Kidney tubule cell (primary cell): ENCODE results near the gene AFF2.

ENCODE experiments used
- DNase-seq: peaks from one replicate; pipeline ENCODE4 v3.0.0-alpha.2; 2018; ENCODE audit warnings: low spot score

AFF2 gene

GRCh38 chrX:148929686-148930085 lies 429.3 kb downstream of the AFF2 start:
- peak; percentile 4 for DNase-seq

GRCh38 chrX:148930206-148930729 lies 429.9 kb downstream of the AFF2 start:
- no peak for DNase-seq

GRCh38 chrX:148933881-148934280 lies 433.5 kb downstream of the AFF2 start:
- DNase-seq: no peak

GRCh38 chrX:148938348-148938747 lies 437.9 kb downstream of the AFF2 start:
- no peak for DNase-seq

GRCh38 chrX:148940411-148940996 lies 440.1 kb downstream of the AFF2 start:
- no peak for DNase-seq

- no peak for DNase-seq
Observed at GRCh38 chrX:148942754-148943153, 442.3 kb downstream of the AFF2 start.

GRCh38 chrX:148947399-148947975 lies 447.1 kb downstream of the AFF2 start:
- no peak for DNase-seq

- DNase-seq: no peak
Observed at GRCh38 chrX:148956352-148956751, 455.9 kb downstream of the AFF2 start.

- peak; percentile 20 for DNase-seq
Observed at GRCh38 chrX:148958901-148959300, 458.5 kb downstream of the AFF2 start.

- peak; percentile 5 for DNase-seq
Observed at GRCh38 chrX:148960060-148960459, 459.6 kb downstream of the AFF2 start.

GRCh38 chrX:148961985-148962384 lies 461.6 kb downstream of the AFF2 start:
- no peak for DNase-seq

- DNase-seq: no peak
Observed at GRCh38 chrX:148976571-148977400, 476.4 kb downstream of the AFF2 start.

GRCh38 chrX:148979786-148980185 lies 479.4 kb downstream of the AFF2 start:
- DNase-seq: no peak

GRCh38 chrX:148984238-148984637 lies 483.8 kb downstream of the AFF2 start:
- no peak for DNase-seq

- DNase-seq: no peak
Observed at GRCh38 chrX:148991502-148991901, 491.1 kb downstream of the AFF2 start.

GRCh38 chrX:148995661-148996060 lies 495.2 kb downstream of the AFF2 start:
- DNase-seq: no peak

- DNase-seq: no peak
Observed at GRCh38 chrX:149002320-149002719, 501.9 kb downstream of the AFF2 start.

- no peak for DNase-seq
Observed at GRCh38 chrX:149003863-149004660, 503.6 kb downstream of the AFF2 start.

GRCh38 chrX:149004936-149005335 lies 504.5 kb downstream of the AFF2 start:
- DNase-seq: no peak

- no peak for DNase-seq
Observed at GRCh38 chrX:149006235-149006634, 505.8 kb downstream of the AFF2 start.

GRCh38 chrX:149007423-149007822 lies 507.0 kb downstream of the AFF2 start:
- DNase-seq: no peak
